ENCODE results near the gene IQSEC3.
A peak's percentile ranks its signal among the peaks of the same experiment; 100 is the strongest.

IQSEC3 gene

DNA sequence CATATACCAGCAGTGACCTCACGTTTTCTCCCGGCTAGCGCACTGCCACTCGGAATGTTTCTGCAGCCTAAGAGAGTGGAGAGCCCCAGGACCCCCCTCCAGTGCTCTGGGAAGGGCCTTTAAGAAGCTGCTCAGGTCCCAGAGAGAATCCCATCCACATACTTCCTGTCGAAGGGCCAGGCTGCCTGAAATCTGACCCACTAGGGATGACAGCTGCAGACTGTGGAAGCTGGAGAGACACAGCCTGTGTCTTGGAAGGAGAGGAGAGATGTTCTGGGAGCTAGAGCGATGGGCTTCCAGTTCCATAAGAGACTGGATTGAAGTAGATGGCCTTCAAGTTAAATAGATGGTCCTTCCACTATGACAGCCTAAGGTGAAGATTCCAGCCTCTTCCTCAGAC lies 54.4 kb downstream of the IQSEC3 start:
- Histone ChIP-seq H2BK5ac (ENCODE audit: low read length) (no peak overlapping the region), H3K79me1 (ENCODE audit: low read depth, low read length) (no peaks in the 10 kb centered on the region), H3K18ac (ENCODE audit: low read length) (no peak overlapping the region), H2BK12ac (ENCODE audit: low read length) (no peak overlapping the region), H3K14ac (ENCODE audit: low read length) (no peak overlapping the region), H3K4me1 (ENCODE audit: control insufficient read depth in 2 of 2, insufficient read depth in 1 of 2, low read depth in 1 of 2, low read length in 2 of 2) (peaks cover 0 to 2% of the 10 kb centered on the region in 2 donors), H2BK15ac (ENCODE audit: low read length) (no peak overlapping the region), H2AFZ (ENCODE audit: low read length) (no peak overlapping the region), H2BK120ac (ENCODE audit: low read depth, low read length) (no peak overlapping the region), H3K4me3 (ENCODE audit: low read length in 2 of 2) (no peak overlapping the region), H3K4ac (ENCODE audit: low read length) (no peak overlapping the region), H2AK5ac (ENCODE audit: low read depth, low read length) (no peak overlapping the region), H3K9me3 (replicated peaks in 1 of 2; ENCODE audit: control insufficient read depth in 2 of 2, insufficient read depth in 1 of 2, low read depth in 1 of 2, low read length in 2 of 2) (no peaks in the 10 kb centered on the region), H3K36me3 (replicated peaks in 1 of 2; ENCODE audit: control insufficient read depth in 2 of 2, insufficient read depth in 2 of 2, low read length in 2 of 2) (no peaks in the 10 kb centered on the region), H3K4me2 (ENCODE audit: insufficient read depth, low read length, poor library complexity, severe bottlenecking) (no peak overlapping the region), H3K27me3 (ENCODE audit: control insufficient read depth in 3 of 3, insufficient read depth in 3 of 3, low read depth in 1 of 3, low read length in 3 of 3) (peaks cover 0 to 4% (median 2%) of the 10 kb centered on the region in 3 experiments), H3K23ac (ENCODE audit: low read depth, low read length, poor library complexity) (no peak overlapping the region), H3K27ac (replicated peaks; ENCODE audit: low read length) (no peak overlapping the region), H4K8ac (ENCODE audit: low read depth, low read length) (no peak overlapping the region), H3K9ac (ENCODE audit: low read depth, low read length, poor library complexity) (no peak overlapping the region), H4K91ac (ENCODE audit: low read depth, low read length, poor library complexity) (no peak overlapping the region)
- WGBS, 2 donors (ENCODE audit: extremely low coverage in 2 of 2, insufficient read length in 2 of 2, insufficient replicate concordance in 1 of 2): no CpG with 5 or more reads among the region's 6 CpGs
- DNase-seq (ENCODE audit: low spot score): no peak

DNA sequence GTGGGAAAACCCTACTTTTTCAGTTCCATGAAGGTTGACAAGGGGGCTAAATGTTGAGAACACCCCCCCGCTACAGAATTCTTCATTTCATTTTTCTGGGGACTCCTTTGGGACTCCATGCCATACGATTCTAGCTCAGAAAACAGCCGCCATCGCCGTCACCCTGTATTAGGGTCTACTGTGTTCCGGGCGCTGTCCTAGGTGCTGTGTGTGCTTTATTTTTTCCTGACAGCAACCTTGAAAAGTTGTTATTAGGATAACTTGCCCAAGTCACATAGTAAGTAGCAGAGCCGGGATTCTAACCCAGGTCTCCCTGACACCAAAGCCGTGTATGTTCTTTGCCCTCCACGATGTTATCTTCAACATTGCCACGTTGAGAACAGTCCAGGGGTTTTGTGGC lies 55.1 kb downstream of the IQSEC3 start:
- no peak overlapping the region for H4K91ac ChIP-seq (ENCODE audit: low read depth, low read length, poor library complexity)
- no peak overlapping the region for H3K23ac ChIP-seq (ENCODE audit: low read depth, low read length, poor library complexity)
- no peak overlapping the region for H3K9ac ChIP-seq (ENCODE audit: low read depth, low read length, poor library complexity)
- no peak overlapping the region for H2BK5ac ChIP-seq (ENCODE audit: low read length)
- no peak overlapping the region for H4K8ac ChIP-seq (ENCODE audit: low read depth, low read length)
- H2AFZ ChIP-seq (ENCODE audit: low read length): no peak overlapping the region
- no peak overlapping the region for H2AK5ac ChIP-seq (ENCODE audit: low read depth, low read length)
- H3K79me1 ChIP-seq (ENCODE audit: low read depth, low read length): no peaks in the 10 kb centered on the region
- no peak overlapping the region for H3K4ac ChIP-seq (ENCODE audit: low read length)
- H3K4me3 ChIP-seq (ENCODE audit: low read length in 2 of 2): no peak overlapping the region
- no peak overlapping the region for H3K27ac ChIP-seq (replicated peaks; ENCODE audit: low read length)
- H2BK12ac ChIP-seq (ENCODE audit: low read length): no peak overlapping the region
- H3K4me2 ChIP-seq (ENCODE audit: insufficient read depth, low read length, poor library complexity, severe bottlenecking): no peak overlapping the region
- peaks cover 0 to 8% (median 2%) of the 10 kb centered on the region in 3 experiments for H3K27me3 ChIP-seq (ENCODE audit: control insufficient read depth in 3 of 3, insufficient read depth in 3 of 3, low read depth in 1 of 3, low read length in 3 of 3)
- no peak overlapping the region for H3K18ac ChIP-seq (ENCODE audit: low read length)
- H2BK120ac ChIP-seq (ENCODE audit: low read depth, low read length): no peak overlapping the region
- no peaks in the 10 kb centered on the region for H3K9me3 ChIP-seq (replicated peaks in 1 of 2; ENCODE audit: control insufficient read depth in 2 of 2, insufficient read depth in 1 of 2, low read depth in 1 of 2, low read length in 2 of 2)
- no peak for DNase-seq (ENCODE audit: low spot score)
- H3K4me1 ChIP-seq (ENCODE audit: control insufficient read depth in 2 of 2, insufficient read depth in 1 of 2, low read depth in 1 of 2, low read length in 2 of 2): peaks cover 0 to 2% of the 10 kb centered on the region in 2 donors
- no CpG with 5 or more reads among the region's 11 CpGs for WGBS, 2 donors (ENCODE audit: extremely low coverage in 2 of 2, insufficient read length in 2 of 2, insufficient replicate concordance in 1 of 2)
- H3K36me3 ChIP-seq (replicated peaks in 1 of 2; ENCODE audit: control insufficient read depth in 2 of 2, insufficient read depth in 2 of 2, low read length in 2 of 2): no peaks in the 10 kb centered on the region
- no peak overlapping the region for H2BK15ac ChIP-seq (ENCODE audit: low read length)
- H3K14ac ChIP-seq (ENCODE audit: low read length): no peak overlapping the region

DNA sequence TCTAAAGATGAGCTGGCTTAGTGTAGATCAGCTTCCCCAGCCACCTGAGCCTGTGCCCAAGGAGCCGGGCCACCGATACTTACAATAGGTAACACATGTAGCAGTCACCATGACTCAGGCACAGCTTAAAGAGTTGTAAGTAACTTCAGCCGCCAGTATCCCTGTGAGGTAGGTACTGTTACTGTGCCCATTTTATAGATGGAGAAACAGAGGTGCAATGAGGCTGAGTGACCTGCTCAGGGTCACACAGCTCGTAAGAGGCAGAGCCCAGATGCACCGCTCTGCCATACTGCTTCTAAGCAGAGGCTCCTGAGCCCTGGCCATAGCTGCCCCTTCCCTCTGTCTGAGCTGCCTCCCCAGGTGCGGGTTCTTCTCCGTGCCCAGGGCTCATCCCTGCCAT lies 58.5 kb downstream of the IQSEC3 start:
- no peak overlapping the region for H3K23ac ChIP-seq (ENCODE audit: low read depth, low read length, poor library complexity)

DNA sequence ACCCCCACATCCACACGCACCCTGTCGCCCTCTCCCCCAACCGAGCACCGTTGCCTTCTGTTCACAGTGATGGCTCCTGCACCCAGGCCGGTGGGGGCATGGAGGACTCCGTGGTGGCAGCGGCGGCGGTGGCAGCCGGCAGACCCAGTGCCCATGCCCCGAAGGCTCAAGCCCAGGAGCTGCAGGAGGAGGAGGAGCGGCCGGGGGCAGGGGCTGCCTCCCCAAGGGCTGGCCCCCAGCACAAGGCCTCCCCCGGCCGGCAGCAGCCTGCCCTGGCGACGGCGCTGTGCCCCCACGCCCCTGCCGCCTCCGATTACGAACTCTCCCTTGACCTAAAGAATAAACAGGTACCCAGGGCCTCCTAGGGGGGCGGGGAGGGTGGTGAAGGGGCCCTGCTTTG lies 59.0 kb downstream of the IQSEC3 start:
- no peak for DNase-seq (ENCODE audit: low spot score)
- Histone ChIP-seq H3K79me1 (ENCODE audit: low read depth, low read length) (no peaks in the 10 kb centered on the region), H4K91ac (ENCODE audit: low read depth, low read length, poor library complexity) (peak overlapping the region; percentile 27), H2BK12ac (ENCODE audit: low read length) (no peak overlapping the region), H3K4ac (ENCODE audit: low read length) (peak overlapping the region; percentile 18), H3K4me3 (ENCODE audit: low read length in 2 of 2) (no peak overlapping the region), H3K4me2 (ENCODE audit: insufficient read depth, low read length, poor library complexity, severe bottlenecking) (no peak overlapping the region), H3K18ac (ENCODE audit: low read length) (peak overlapping the region; percentile 41), H3K4me1 (ENCODE audit: control insufficient read depth in 2 of 2, insufficient read depth in 1 of 2, low read depth in 1 of 2, low read length in 2 of 2) (peaks cover 0 to 3% of the 10 kb centered on the region in 2 donors), H2AK5ac (ENCODE audit: low read depth, low read length) (peak overlapping the region; percentile 58), H3K23ac (ENCODE audit: low read depth, low read length, poor library complexity) (peak overlapping the region; percentile 56), H3K14ac (ENCODE audit: low read length) (peak overlapping the region; percentile 57), H4K8ac (ENCODE audit: low read depth, low read length) (no peak overlapping the region), H2AFZ (ENCODE audit: low read length) (no peak overlapping the region), H3K36me3 (replicated peaks in 1 of 2; ENCODE audit: control insufficient read depth in 2 of 2, insufficient read depth in 2 of 2, low read length in 2 of 2) (no peaks in the 10 kb centered on the region), H3K9ac (ENCODE audit: low read depth, low read length, poor library complexity) (peak overlapping the region; percentile 22), H2BK15ac (ENCODE audit: low read length) (no peak overlapping the region), H2BK120ac (ENCODE audit: low read depth, low read length) (no peak overlapping the region), H3K27ac (replicated peaks; ENCODE audit: low read length) (no peak overlapping the region), H3K9me3 (replicated peaks in 1 of 2; ENCODE audit: control insufficient read depth in 2 of 2, insufficient read depth in 1 of 2, low read depth in 1 of 2, low read length in 2 of 2) (no peaks in the 10 kb centered on the region), H3K27me3 (ENCODE audit: control insufficient read depth in 3 of 3, insufficient read depth in 3 of 3, low read depth in 1 of 3, low read length in 3 of 3) (peaks cover 0 to 28% (median 2%) of the 10 kb centered on the region in 3 experiments), H2BK5ac (ENCODE audit: low read length) (no peak overlapping the region)
- WGBS, 2 donors (ENCODE audit: extremely low coverage in 2 of 2, insufficient read length in 2 of 2, insufficient replicate concordance in 1 of 2): no CpG with 5 or more reads among the region's 23 CpGs

More for the DNA sequence above, 58.5 kb downstream of the IQSEC3 start:
- Histone ChIP-seq H3K14ac (ENCODE audit: low read length) (no peak overlapping the region), H3K4me3 (ENCODE audit: low read length in 2 of 2) (no peak overlapping the region), H2AFZ (ENCODE audit: low read length) (no peak overlapping the region), H3K9me3 (replicated peaks in 1 of 2; ENCODE audit: control insufficient read depth in 2 of 2, insufficient read depth in 1 of 2, low read depth in 1 of 2, low read length in 2 of 2) (no peaks in the 10 kb centered on the region), H3K36me3 (replicated peaks in 1 of 2; ENCODE audit: control insufficient read depth in 2 of 2, insufficient read depth in 2 of 2, low read length in 2 of 2) (no peaks in the 10 kb centered on the region), H3K79me1 (ENCODE audit: low read depth, low read length) (no peaks in the 10 kb centered on the region), H3K18ac (ENCODE audit: low read length) (no peak overlapping the region), H4K91ac (ENCODE audit: low read depth, low read length, poor library complexity) (no peak overlapping the region), H3K27ac (replicated peaks; ENCODE audit: low read length) (no peak overlapping the region), H2BK12ac (ENCODE audit: low read length) (no peak overlapping the region), H3K4me2 (ENCODE audit: insufficient read depth, low read length, poor library complexity, severe bottlenecking) (no peak overlapping the region), H3K27me3 (ENCODE audit: control insufficient read depth in 3 of 3, insufficient read depth in 3 of 3, low read depth in 1 of 3, low read length in 3 of 3) (peaks cover 0 to 27% (median 2%) of the 10 kb centered on the region in 3 experiments), H2BK5ac (ENCODE audit: low read length) (no peak overlapping the region), H2BK120ac (ENCODE audit: low read depth, low read length) (no peak overlapping the region), H3K9ac (ENCODE audit: low read depth, low read length, poor library complexity) (no peak overlapping the region), H4K8ac (ENCODE audit: low read depth, low read length) (no peak overlapping the region), H2AK5ac (ENCODE audit: low read depth, low read length) (peak overlapping the region; percentile 66), H2BK15ac (ENCODE audit: low read length) (no peak overlapping the region), H3K4ac (ENCODE audit: low read length) (no peak overlapping the region), H3K4me1 (ENCODE audit: control insufficient read depth in 2 of 2, insufficient read depth in 1 of 2, low read depth in 1 of 2, low read length in 2 of 2) (peaks cover 0 to 2% of the 10 kb centered on the region in 2 donors)
- DNase-seq (ENCODE audit: low spot score): no peak
- no CpG with 5 or more reads among the region's 7 CpGs for WGBS, 2 donors (ENCODE audit: extremely low coverage in 2 of 2, insufficient read length in 2 of 2, insufficient replicate concordance in 1 of 2)

Data from neuronal stem cell (in vitro differentiated cells).